GM20000 (cell line): ENCODE data around the gene HOXA3.

ENCODE experiments used
- DNase-seq: peaks from one replicate; pipeline ENCODE4 v3.0.0; 2012; ENCODE audit warnings: low spot score
- CTCF ChIP-seq: IDR thresholded peaks from 2 replicates; pipeline ENCODE4 v1.5.1; 2012; ENCODE audit warnings: mild to moderate bottlenecking, control low read depth; ENCODE audit errors: extremely low read depth, missing control alignments

Gene HOXA3

GRCh38 chr7:27094304-27095049 lies 57.9 kb downstream of the HOXA3 start:
- no peak for TF ChIP-seq CTCF
- peak; percentile 19 for DNase-seq

- DNase-seq, result peak; percentile 8
- TF ChIP-seq CTCF, result no peak
These were observed 59.0 kb downstream of the HOXA3 start for GRCh38 chr7:27093184-27093895.

- no peak for TF ChIP-seq CTCF
- DNase-seq, result no peak
These were observed 59.6 kb downstream of the HOXA3 start for GRCh38 chr7:27092819-27093110.

GRCh38 chr7:27091941-27092818 lies 60.2 kb downstream of the HOXA3 start:
- DNase-seq, result no peak
- TF ChIP-seq CTCF, result no peak

GRCh38 chr7:27091105-27091504 lies 61.3 kb downstream of the HOXA3 start:
- no peak for DNase-seq
- TF ChIP-seq CTCF, result no peak

GRCh38 chr7:27088002-27088922 lies 64.1 kb downstream of the HOXA3 start:
- DNase-seq, result no peak
- no peak for TF ChIP-seq CTCF
